SH-SY5Y (cell line): ENCODE measurements around the gene STRN.

Experiments used
- GATA2 ChIP-seq: IDR thresholded peaks from 2 replicates; pipeline ENCODE4 v1.6.1; 2011; ENCODE audit warnings: mild to moderate bottlenecking, low read depth, low read length
- GATA3 ChIP-seq: IDR thresholded peaks from 2 replicates; pipeline ENCODE4 v1.6.1; 2011; ENCODE audit warnings: low read depth, mild to moderate bottlenecking, low read length, moderate library complexity

DNA sequence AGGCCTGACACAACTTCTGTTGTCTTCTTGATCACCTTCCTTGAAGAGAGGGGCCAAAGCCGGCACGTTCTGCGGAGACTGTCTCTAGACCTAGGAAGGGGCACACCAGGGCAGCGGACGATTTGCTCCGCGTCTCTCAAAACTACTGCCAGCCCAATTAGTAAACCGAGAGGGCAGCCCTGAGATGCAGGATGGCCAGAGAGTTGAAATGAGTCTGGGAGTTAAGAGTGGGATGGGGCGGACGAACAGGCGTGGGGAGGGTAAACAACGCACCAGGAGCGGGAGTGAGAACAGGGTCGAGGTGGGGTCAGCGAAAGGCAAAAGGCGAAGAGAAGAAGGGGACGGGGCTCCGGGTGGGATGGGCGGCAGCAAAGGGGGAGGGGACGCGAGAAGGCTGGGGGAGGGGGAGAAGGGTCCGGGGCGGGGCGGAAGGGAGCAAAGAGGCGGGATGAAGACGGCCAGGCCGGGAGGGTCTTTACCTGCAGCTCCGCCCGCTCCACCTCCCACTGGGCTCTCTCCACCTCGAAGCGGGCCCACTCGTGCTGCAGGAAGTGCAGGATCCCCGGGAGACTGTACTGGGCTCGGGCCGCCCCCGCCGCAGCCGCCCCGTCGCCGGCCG lies 476 bp downstream of the STRN start:
- no peak for TF ChIP-seq GATA2
- TF ChIP-seq GATA3: no peak
